Right ventricle myocardium superior (tissue), 1 donor: ENCODE measurements around the gene BTN1A1. TPM values are rescaled to one million over a fixed set of nuclear protein-coding genes. Genes with fewer than 3 reads are reported as not detected.

Experiments
- ATAC-seq: fragments of 200-7000 bp; cut with Tn5 transposase; one replicate; pipeline ENCODE4 v1.9.1; 2020; ENCODE audit warnings: mild to moderate bottlenecking; ENCODE audit not compliant: poor library complexity
- DNase-seq: peaks from one replicate; pipeline ENCODE4 v3.0.0-alpha.2; 2020
- intact Hi-C: fragments of 100-400 bp; cut with DNase I; formaldehyde crosslinking; loops from one replicate; pipeline ENCODE4 v1.11.2; 2022
- total RNA-seq: library from RNA; stranded (reverse); fragmentation: NEBNext Ultra II Directional; extraction: Animal tissue kit (Norgen Biotek cat#: 25700); gene quantifications from one replicate; pipeline ENCODE4 v1.2.1, GENCODE V29; 2021
- donor health status: DM: no; HTN: yes; CAD: no; lungs with severe emphysema.

The BTN1A1 gene
- total RNA-seq, 1 donor from 2014 or later = not detected

DNA sequence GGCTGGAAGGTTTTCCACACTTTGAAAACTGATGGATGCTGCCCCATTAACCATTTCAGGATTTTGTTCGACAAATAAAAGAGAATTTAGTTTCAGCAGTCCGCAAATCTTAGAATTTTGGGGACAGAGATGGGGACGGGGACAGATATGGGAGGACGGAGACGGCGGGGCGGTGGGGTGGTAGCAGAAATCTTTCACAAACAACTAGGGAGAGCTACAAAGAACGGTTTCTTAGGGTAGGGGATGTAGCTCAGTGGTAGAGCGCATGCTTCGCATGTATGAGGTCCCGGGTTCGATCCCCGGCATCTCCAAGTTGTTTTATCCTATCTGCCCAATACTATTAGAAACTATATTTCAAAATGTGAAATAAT, 53.1 kb downstream of the BTN1A1 start:
- intact Hi-C loops = loop anchor here (2.0 kb wide), 1 partner anchor 16 kb away; no protein-coding TSS in a partner anchor
- ATAC-seq = peak; percentile 85
- peak; percentile 79 for DNase-seq

DNA sequence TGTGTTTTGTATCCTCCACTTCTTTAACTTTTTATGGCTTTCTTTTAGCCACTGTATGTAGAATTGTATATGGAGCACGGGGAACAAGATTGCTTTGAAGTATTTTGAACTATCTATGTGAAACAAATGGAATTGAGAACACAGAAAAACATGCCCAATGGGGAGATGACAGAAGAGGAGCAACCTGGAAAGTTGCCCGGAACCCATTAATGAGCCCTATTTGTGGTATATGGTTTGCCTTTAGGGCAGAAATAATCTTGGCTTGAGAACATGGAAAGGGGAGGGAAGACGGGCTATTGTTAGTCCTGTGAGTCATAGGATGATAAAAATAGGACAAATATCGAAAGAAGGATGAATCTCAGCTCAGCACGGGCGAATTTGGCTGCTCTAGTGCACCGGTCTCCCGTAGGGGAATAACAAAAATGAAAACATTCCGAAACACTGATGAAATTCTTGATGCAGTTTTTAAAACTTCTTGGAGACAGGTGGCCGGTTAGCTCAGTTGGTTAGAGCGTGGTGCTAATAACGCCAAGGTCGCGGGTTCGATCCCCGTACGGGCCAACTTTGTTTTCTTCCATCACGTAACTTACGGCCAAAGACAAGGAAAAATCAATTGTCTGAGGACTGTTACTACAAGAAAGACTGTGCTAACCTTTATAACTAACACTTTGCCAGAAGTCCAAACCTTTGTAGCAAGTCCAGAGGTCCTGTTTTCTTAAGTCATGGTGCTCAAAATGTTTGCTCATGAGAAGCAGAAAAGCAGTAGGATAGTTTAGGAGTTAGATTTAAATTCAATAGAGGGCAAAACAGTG, 53.7 kb downstream of the BTN1A1 start:
- peak; percentile 84 for DNase-seq

GRCh38 chr6:26554447-26554696, 54.3 kb downstream of the BTN1A1 start:
- intact Hi-C loops = no loop called here
- no peak for ATAC-seq
- no peak for DNase-seq

More for the DNA sequence above, 53.7 kb downstream of the BTN1A1 start:
- peak; percentile 85 for ATAC-seq
- intact Hi-C loops = loop anchor here (2.0 kb wide), 1 partner anchor 17 kb away; no protein-coding TSS in a partner anchor

GRCh38 chr6:26554697-26555504, 54.8 kb downstream of the BTN1A1 start:
- peak; percentile 21 for ATAC-seq
- intact Hi-C loops = no loop called here
- DNase-seq = no peak

DNA sequence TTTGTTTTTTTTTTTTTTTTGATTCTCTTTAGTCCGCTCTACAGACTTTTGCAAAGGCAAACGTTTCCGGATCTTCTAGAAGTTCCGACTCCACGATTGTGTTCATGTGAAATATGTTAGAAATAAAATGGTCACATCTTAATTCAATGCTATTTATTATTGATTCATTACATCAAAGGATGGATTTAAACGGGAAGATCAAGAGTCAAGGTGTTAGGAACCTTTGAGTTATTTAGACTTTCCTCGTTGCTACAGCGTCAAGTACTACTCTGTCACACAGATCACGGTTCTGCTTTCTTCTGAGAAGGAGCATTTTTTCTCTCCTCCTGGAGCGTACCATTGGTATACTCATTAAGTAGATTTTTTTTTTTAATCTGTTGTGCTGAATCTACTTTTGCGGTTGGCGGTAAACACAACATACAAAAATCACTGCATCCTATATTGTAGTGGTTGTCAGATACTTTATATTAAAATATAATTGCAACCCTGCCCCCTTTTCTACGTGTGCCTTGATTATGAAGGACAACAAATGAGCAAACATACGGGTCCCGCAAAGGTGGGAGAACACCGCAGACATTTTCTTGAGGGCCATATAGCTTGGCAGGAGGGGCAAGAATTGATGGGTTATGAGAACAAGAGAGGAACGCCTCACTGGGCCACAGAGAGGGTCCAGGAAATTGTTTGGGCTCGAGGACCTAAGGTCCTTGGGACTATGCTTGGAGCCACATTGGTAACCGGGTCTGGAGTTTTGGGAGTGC, 55.6 kb downstream of the BTN1A1 start:
- ATAC-seq = no peak
- intact Hi-C loops = no loop called here

GRCh38 chr6:26556263-26557070, 56.4 kb downstream of the BTN1A1 start:
- peak; percentile 10 for ATAC-seq
- intact Hi-C loops = no loop called here
- DNase-seq = peak; percentile 67

More for the DNA sequence above, 55.6 kb downstream of the BTN1A1 start:
- DNase-seq = no peak

Other genes starting within 250 kb of the BTN1A1 start
- gene BTN3A2, start 135.1 kb upstream of the BTN1A1 start, total RNA-seq = 12.8 TPM
- 4.9 TPM for gene BTN2A2, start 117.2 kb upstream of the BTN1A1 start, total RNA-seq
- gene BTN3A1, start 98.0 kb upstream of the BTN1A1 start, total RNA-seq = 9.0 TPM
- 9.1 TPM for gene BTN3A3, start 59.8 kb upstream of the BTN1A1 start, total RNA-seq
- gene BTN2A1, start 42.3 kb upstream of the BTN1A1 start, total RNA-seq = 12.5 TPM
- 25.1 TPM for gene HMGN4, start 38.1 kb downstream of the BTN1A1 start, total RNA-seq
- gene ABT1, start 96.7 kb downstream of the BTN1A1 start, total RNA-seq = 7.4 TPM
- gene ZNF322, start 159.4 kb downstream of the BTN1A1 start, total RNA-seq = 13.2 TPM